Hepatic stellate cell (primary cell): Measurements from ENCODE around the gene SF1.
A peak's percentile ranks its signal among the peaks of the same experiment; 100 is the strongest.

ENCODE experiments used
- DNase-seq: peaks from one replicate; pipeline ENCODE4 v3.0.0; 2011; ENCODE audit warnings: low spot score

SF1 gene

GRCh38 chr11:64777449-64778222, 706 bp downstream of the SF1 start:
- DNase-seq, result peak; percentile 97

- DNase-seq, result no peak
Observed at GRCh38 chr11:64776875-64777274, 1.5 kb downstream of the SF1 start.

DNA sequence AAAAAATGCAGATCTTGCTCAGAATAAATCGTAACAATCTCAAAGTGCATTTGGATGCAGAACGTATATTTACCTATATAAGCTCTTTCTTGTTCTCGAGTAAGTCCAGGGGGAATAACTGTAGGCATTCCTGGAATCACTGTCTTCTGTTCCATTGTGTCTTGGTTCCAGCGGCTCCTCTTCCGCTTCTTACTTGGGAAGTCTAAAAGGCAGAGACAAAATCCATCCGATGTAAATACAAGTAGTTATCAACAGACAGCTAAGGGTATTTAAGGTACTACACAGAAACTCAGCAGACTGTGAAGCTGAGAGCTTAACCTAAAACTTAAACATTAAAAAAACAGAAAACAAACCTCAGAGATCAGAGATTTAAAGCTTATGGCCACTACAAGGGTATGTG, 1.9 kb downstream of the SF1 start:
- no peak for DNase-seq

DNA sequence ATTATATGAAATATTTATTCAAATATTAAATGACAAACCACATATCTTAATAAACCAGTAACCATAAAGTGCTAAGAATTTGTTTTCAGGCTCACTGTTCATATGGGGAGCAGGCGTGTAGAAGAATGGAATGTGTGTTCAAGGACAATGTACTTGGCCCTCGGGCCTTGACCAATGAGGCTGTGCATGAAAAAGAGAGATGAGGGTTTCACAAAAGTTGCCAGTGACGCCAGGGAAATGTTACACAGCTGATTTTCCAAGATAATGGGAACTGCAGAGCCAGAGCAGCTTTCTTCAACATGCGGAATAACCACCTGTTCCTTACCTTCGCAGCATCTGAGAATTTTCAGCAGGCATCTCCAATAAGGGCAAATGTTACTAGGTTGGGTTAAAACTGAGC, 4.2 kb downstream of the SF1 start:
- DNase-seq, result no peak

DNA sequence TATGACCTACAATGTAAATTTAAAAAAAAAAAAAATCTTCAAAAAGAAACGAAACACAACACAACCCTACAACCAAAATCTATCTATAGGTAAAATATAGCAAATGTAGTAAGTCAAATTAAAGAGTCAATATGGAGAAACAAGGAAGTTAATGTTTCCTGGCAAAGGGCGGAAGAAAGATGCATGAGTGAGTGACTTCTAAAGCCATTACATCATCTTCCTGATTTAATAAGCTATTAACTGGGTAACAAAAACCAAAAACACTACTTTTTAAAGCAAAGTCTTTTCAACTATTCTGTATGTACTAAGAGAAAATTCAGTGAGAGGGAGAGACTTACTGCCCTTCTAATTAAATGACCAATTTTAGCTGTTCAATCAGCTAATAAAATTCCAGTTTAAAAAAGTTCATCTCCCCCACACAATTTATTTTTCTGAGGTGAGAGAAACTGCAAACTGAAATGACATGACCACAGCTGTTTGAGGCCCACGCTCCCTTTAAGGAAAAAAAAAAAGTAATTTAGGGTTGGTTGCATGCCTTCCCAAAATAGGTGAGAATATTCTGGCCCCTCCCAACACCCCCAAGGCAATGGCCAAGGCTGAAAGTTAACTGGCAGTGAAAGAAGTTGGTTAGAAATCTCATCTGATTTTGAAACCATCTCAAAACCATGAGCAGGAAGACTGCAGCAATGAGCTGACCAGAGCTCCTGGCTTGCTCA, 5.9 kb downstream of the SF1 start:
- no peak for DNase-seq

GRCh38 chr11:64771861-64772260, 6.5 kb downstream of the SF1 start:
- no peak for DNase-seq

DNA sequence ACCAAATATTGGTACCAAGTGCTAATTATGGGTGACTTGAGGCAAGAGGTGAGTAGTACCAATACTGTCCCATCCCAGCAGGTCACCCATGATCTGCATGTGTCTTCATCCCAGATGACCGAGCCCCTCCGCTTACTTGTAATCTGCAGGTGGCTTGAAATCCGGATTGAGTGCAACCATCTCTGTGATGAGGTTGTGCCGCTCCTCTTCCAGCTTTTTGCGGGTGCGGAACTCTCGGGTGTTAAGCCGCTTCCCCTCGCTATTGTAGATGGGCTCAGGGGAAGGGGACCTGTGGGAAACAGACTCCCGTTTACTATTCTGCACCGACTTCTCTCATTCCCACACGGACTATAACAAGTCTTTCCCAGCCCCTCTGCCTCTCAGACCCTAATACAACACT, 8.2 kb downstream of the SF1 start:
- DNase-seq, result no peak

GRCh38 chr11:64769283-64769682, 9.1 kb downstream of the SF1 start:
- no peak for DNase-seq

DNA sequence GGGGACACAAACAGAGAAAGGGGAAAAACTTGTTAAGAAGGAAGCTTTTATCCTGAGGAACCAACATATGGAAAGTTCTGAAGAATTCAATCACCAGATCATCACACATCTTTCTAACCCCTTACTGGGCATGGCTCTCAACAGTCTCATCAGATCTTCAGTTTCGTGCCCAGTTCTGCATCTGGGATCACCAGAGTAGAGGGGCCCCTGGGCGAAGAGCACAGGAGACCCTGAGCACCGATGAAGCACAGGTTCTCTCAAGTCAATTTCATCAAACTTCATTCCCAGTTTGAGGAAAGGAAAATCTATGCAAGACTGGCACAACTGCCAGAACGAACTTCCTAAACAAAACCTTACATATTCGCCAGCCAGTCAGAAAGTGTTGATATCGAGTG, 10.0 kb downstream of the SF1 start:
- DNase-seq, result no peak

- DNase-seq, result peak; percentile 61
Observed at GRCh38 chr11:64767344-64768299, 10.7 kb downstream of the SF1 start.

DNA sequence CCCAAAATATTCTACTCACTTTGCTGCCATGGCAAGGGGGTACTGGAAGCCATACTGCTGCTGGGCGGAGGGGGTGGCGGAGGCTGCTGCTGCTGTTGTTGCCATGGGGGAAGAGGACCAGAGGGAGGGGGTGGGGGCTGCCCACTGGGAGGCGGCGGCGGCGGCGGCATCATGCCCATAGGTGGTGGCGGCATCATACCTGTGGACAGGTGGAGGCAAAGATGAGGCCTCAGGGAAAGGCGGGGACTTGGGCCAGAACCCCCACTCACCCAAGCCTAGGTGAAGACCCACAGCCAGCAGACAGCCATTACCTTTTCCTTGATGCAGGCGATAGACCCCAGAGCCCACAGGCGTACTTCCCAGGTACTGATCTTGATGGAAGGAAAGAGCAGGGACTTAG, 11.5 kb downstream of the SF1 start:
- DNase-seq, result no peak

DNA sequence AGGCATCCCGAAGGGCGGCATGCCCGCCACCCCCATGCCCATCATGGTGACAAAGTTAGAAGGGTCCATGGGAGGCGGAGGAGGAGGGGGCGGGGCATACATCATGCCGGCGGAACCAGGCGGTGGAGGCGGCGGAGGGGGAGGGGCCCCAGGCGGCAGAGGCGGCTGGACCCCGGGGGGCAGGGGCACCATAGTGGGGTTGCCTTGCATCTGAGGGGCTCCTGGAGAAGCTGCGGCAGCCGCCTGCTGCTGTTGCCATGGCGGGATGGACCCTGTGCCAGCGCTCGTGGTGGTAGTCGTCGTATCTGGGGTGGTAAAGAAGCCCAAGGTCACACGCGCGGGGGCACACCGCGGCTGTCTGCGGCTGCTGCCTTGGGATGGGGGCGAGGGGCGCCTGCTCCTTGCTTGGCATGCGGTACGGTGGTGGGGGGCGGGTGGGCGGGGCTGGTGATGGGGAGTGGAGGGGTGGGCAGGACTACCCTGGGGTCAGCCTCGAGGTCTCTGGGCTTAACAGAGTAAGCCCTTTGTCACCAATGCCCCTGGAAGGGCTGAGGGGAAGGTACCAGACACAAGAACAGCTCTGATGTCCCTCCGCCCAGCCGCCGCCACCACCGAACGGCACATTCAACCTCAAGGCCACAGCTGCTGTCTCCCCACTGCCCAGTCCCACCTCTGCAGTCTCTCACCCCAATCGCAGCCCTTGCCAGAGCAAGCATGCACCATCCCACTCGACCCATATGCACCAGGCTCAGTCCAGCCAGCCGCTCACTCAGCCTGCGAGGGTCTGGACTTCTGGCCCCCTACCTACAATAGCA, 12.3 kb downstream of the SF1 start:
- DNase-seq, result no peak

DNA sequence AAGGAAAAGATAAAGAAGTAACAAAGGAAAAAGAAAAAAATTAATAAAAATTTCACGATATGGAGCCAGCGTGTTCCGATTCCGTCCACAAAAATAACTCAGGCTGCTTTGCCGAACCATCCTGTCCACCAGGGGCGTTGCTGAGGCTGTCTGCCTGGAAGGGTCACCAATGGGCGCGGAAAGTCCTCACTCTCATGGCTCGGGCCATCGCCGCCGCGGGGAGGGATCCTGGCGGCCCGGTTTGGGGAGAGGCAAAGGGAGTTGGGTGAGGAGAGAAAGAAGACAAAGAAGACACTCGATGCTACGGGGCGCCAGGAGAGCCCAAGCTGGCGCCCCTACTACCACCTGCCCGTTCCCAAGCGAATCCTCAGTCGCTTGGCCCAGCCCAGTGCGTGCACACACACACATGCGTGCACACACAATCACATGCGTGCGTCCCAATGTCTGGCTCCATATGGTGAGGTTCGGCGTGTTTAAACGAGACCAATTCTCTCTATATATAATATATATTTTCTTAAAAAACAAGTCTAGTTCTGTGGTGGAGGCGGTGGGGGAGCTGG, 13.0 kb downstream of the SF1 start:
- no peak for DNase-seq

GRCh38 chr11:64764753-64765152, 13.6 kb downstream of the SF1 start:
- no peak for DNase-seq

DNA sequence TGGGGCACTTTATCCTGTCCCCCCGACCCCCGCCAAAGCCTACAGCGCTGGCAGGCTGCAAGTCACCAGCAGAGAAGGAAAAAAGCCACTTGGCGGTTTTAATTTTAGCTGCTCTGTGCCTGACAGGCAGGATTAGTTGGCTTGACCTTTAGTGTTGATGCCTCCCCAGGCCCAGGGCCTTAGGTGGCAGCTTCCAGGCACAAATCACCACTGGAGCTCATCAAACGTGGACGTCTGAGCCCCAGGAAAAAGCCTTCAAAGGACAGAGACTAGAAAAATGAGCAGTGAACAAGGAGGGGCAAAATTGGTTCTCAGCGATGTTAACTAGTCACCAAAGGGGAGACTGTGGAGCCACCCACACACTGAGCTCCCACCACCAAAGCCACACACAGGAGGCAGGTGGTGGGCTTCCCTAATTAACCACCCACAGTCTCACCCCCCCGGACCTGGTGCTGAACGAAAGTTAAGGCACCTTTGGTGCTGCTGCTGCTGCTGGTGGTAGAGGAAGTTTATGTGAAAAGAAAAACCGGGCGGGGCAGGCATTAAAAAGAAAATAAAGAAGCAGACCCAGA, 14.2 kb downstream of the SF1 start:
- no peak for DNase-seq

GRCh38 chr11:64763526-64764039, 14.8 kb downstream of the SF1 start:
- no peak for DNase-seq

DNA sequence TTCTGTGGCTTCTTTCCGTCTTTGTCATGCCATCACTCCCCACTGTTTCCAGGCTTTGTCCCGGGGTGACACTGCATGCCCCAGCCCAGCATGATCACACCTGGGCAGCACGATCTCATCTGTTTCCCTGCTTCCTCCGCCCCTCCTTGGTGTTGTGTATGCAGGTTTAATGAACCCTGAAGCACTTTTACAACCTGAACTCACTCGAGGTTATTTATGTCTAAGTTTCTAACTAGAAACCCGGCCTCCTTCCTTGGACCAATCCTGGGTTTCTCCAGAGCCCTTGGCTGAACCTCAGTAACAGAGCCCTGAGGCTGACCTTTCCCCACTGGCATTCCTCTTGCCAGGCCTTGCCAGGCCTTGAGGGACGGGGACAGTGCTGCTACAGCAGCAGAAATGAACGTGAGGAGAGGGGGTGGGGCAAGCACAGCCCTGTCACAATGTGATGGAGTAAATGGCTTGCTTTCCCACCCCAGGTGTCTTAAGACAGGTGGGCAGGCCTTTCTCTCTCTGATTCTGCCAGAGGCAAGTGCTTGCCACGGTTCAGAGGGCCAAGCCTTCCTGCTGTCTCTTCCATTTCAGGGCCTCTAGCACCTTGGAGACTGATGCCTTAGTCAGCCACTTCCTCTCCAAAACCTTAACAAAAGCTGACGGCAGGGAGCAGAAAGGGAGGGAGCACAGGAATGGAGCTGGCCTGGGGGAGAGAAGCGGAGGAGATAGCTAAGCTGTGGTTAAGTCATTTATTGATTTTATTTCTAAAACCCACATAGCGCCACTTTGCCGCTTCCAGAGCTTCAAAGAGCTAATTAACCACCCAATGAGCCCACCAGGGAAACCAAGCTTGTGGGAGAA, 15.4 kb downstream of the SF1 start:
- peak; percentile 75 for DNase-seq

DNA sequence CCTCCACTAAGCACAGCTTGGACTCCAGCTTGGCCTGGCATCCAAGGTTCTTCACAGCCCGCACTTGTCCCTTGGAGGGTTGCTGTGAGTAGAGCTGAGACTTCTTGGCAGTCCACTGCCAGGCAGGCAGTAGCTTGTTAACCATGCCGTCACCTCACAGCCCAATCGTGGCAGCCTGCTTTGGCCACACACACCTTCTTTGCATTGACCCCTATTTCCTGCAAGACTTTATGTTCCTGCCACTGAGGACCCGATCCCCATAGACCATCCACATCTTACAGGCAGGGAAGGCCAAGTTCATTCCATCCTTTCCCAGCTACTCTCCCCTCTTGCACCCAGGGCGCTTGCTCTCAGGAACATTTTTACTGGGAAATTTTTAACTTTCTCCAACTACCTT, 16.1 kb downstream of the SF1 start:
- no peak for DNase-seq

- no peak for DNase-seq
Observed at GRCh38 chr11:64760759-64761420, 17.5 kb downstream of the SF1 start.
